GM12878 (cell line): ENCODE data around the gene PFDN4. TPM values are rescaled to one million over a fixed set of nuclear protein-coding genes. Genes with fewer than 3 reads are reported as not detected.

ENCODE experiments used
- ATAC-seq: fragments of 200-7000 bp; cut with Tn5 transposase; 3 replicates; pipeline ENCODE4 v1.9.1; 2020; ENCODE audit warnings: mild to moderate bottlenecking, moderate library complexity
- BruUV-seq: library from RNA; stranded (reverse); fragments of 400-500 nt; replicated peaks from 2 replicates; lab custom pipeline; 2021; lab: Mats Ljungman, UMichigan
- CTCF ChIA-PET: fragments of 300-600 bp; sonication (Branson Sonifier 250); formaldehyde crosslinking; extraction: SDS; loops from one replicate; lab custom pipeline; 2021; ENCODE audit warnings: inconsistent platforms; lab: Yijun Ruan, JAX
- POLR2A ChIA-PET: fragments of 350-600 bp; formaldehyde crosslinking; extraction: SDS; loops from one replicate; lab custom pipeline; 2021; ENCODE audit warnings: inconsistent platforms; lab: Charles Lee
- RAD21 ChIA-PET: fragments of 300-600 bp; sonication (Branson Sonifier 250); formaldehyde crosslinking; loops from one replicate; lab custom pipeline; 2023; ENCODE audit warnings: antibody characterized with exemption; ENCODE audit not compliant: unreplicated experiment; lab: Charles Lee
- SMC1A ChIA-PET: fragments of 300-600 bp; sonication (Branson Sonifier 250); formaldehyde crosslinking; loops from one replicate; lab custom pipeline; 2023; ENCODE audit not compliant: unreplicated experiment, uncharacterized antibody; lab: Charles Lee
- DNase-seq: peaks from one replicate; pipeline ENCODE4 v3.0.0-alpha.2; 2011; ENCODE audit warnings: low read depth, low spot score
- FAIRE-seq: peaks from 3 replicates; lab custom pipeline; 2011; peaks lifted over from hg19 to GRCh38; lab: Jason Lieb, UNC
- H2AFZ ChIP-seq: 2 replicates; pipeline ENCODE4 v1.6.0; 2011; ENCODE audit warnings: low read depth, low read length, control low read depth; ENCODE audit not compliant: control insufficient read depth
- H3K27ac ChIP-seq: 2 replicates; pipeline ENCODE4 v1.5.1; 2011; ENCODE audit warnings: control low read depth; ENCODE audit not compliant: control insufficient read depth, insufficient read depth
- H3K27me3 ChIP-seq, 2 experiments: replicated peaks in 1 of 2; 2 replicates each; pipeline versions ENCODE4 v1.6.0 to v1.6.1; 2011; ENCODE audit warnings: low read length in 1 of 2; ENCODE audit not compliant: control insufficient read depth in 2 of 2, insufficient read depth in 2 of 2
- H3K36me3 ChIP-seq, 2 experiments: 2 replicates each; pipeline ENCODE4 v1.5.1; 2011; ENCODE audit warnings: low read length in 1 of 2; ENCODE audit not compliant: control insufficient read depth in 2 of 2, insufficient read depth in 2 of 2
- H3K4me1 ChIP-seq: 2 replicates; pipeline ENCODE4 v1.6.1; 2011; ENCODE audit warnings: mild to moderate bottlenecking, low read length, moderate library complexity, mixed read lengths; ENCODE audit not compliant: control insufficient read depth, insufficient read depth
- H3K4me2 ChIP-seq: 2 replicates; pipeline ENCODE4 v1.6.0; 2011; ENCODE audit warnings: control low read depth; ENCODE audit not compliant: control insufficient read depth, insufficient read depth
- H3K4me3 ChIP-seq: fragments of 200-600 bp; sonication (generic); 2 replicates; pipeline ENCODE4 v1.5.1; 2016
- H3K79me2 ChIP-seq: 2 replicates; pipeline ENCODE4 v1.6.0; 2011; ENCODE audit warnings: low read length; ENCODE audit not compliant: control insufficient read depth, insufficient read depth
- H3K9ac ChIP-seq: 2 replicates; pipeline ENCODE4 v1.8.0; 2011; ENCODE audit warnings: low read length, control low read depth, mixed read lengths; ENCODE audit not compliant: control insufficient read depth, insufficient read depth
- H3K9me3 ChIP-seq: replicated peaks from 3 replicates; pipeline ENCODE4 v1.5.1; 2011; ENCODE audit warnings: mild to moderate bottlenecking, low read length; ENCODE audit not compliant: control insufficient read depth, insufficient read depth
- H4K20me1 ChIP-seq: 2 replicates; pipeline ENCODE4 v1.6.0; 2011; ENCODE audit not compliant: control insufficient read depth, insufficient read depth
- CUX1 ChIP-seq: IDR thresholded peaks from 2 replicates; pipeline ENCODE4 v1.6.1; 2012; ENCODE audit warnings: improper control_type of control experiment, low read depth, low read length; ENCODE audit not compliant: insufficient replicate concordance
- ETV6 ChIP-seq, 2 experiments: fragments of 450-650 bp in 1 of 2; IDR thresholded peaks in 1 of 2; conservative IDR thresholded peaks in 1 of 2; 2 replicates each; pipeline ENCODE4 v1.6.1; 2014; ENCODE audit warnings: antibody characterized with exemption in 1 of 2, borderline replicate concordance in 1 of 2, low read depth in 1 of 2, mild to moderate bottlenecking in 1 of 2, moderate library complexity in 1 of 2
- IKZF1 ChIP-seq: fragments of 450-650 bp; conservative IDR thresholded peaks from 2 replicates; pipeline ENCODE4 v1.6.1; 2017; ENCODE audit warnings: antibody characterized with exemption, mild to moderate bottlenecking
- SRF ChIP-seq, 2 experiments: IDR thresholded peaks; 2 replicates each; pipeline ENCODE4 v1.6.1; 2011; ENCODE audit warnings: low read depth in 2 of 2, low read length in 2 of 2, mild to moderate bottlenecking in 1 of 2, moderate library complexity in 1 of 2
- ZBED1 ChIP-seq: IDR thresholded peaks from 2 replicates; pipeline ENCODE4 v1.6.1; 2016; ENCODE audit warnings: borderline replicate concordance
- ZNF24 ChIP-seq: fragments of 450-650 bp; IDR thresholded peaks from 2 replicates; pipeline ENCODE4 v1.6.1; 2017; ENCODE audit warnings: antibody characterized with exemption, mild to moderate bottlenecking
- WGBS: methylation state at CpG from one replicate; pipeline ENCODE4 v1.1.6; 2016; ENCODE audit warnings: low lambda C conversion rate; ENCODE audit not compliant: insufficient replicate concordance, insufficient coverage; ENCODE audit errors: missing lambda C conversion rate; 5-methylcytosine and 5-hydroxymethylcytosine counted together
- in situ Hi-C: fragments of 300-500 bp; cut with MboI; formaldehyde crosslinking; loops from 9 replicates; pipeline ENCODE4 v1.14.3; 2018; ENCODE audit warnings: mixed read lengths
- intact Hi-C: fragments of 100-400 bp; cut with micrococcal nuclease; formaldehyde crosslinking; loops from one replicate; pipeline ENCODE4 v1.14.2; 2022; ENCODE audit not compliant: unreplicated experiment
- polyA plus RNA-seq, 11 experiments: library from polyadenylated mRNA; depleted of rRNA in 4 of 11; unstranded in 6 of 11; stranded (reverse) in 5 of 11; fragments of >200 nt; fragmentation: Nextera tagmentation in 4 of 11; fragmentation: Illumina TruSeq in 1 of 11; extraction: Ambion mirVana in 4 of 11; extraction: Trizol in 1 of 11; gene quantifications; 1 replicate in 1 of 11; 2 replicates in 10 of 11; pipeline versions ENCODE4 v1.2.1 to v1.2.3, GENCODE V29; 2011 to 2016; ENCODE audit warnings: inconsistent platforms in 2 of 11, missing spikeins in 2 of 11, low read depth in 1 of 11
- total RNA-seq, 4 experiments: library from RNA; depleted of rRNA in 3 of 4; stranded (reverse); fragments of >200 nt in 3 of 4; fragmentation: Illumina TruSeq in 1 of 4; extraction: Trizol in 1 of 4; gene quantifications; 2 replicates each; pipeline versions ENCODE4 v1.2.1 to v1.2.3, GENCODE V29; 2013 to 2021

Gene PFDN4
- total and polyA plus RNA-seq, 10 of the 15 experiments (the other 5 are each of a cell fraction or from before 2014, with no cell fraction given): 36.9 to 136 (median 82.8) TPM

- in situ Hi-C loops: no loop called here
These were observed 31.3 kb upstream of the PFDN4 start for GRCh38 chr20:54176610-54177009.

GRCh38 chr20:54177378-54177777, 30.5 kb upstream of the PFDN4 start:
- CTCF ChIA-PET: interaction anchor here (1.2 kb wide), 1 partner anchor 73 kb away, joined by 3 read pairs; no protein-coding TSS in a partner anchor
- SMC1A ChIA-PET: no interaction called here
- TF ChIP-seq CUX1 (no peak), ZNF24 (no peak), ETV6 (conservative IDR thresholded peaks at IDR 0.05 in 1 of 2, IDR thresholded peaks at IDR 0.05 in 1 of 2; ENCODE audit: borderline replicate concordance in 1 of 2, low read depth in 1 of 2) (peak in 1 of 2 experiments; percentile 12; a peak in 1 of 4 replicates), ZBED1 (no peak), SRF (IDR thresholded peaks at IDR 0.05; ENCODE audit: low read depth in 2 of 2, low read length in 2 of 2) (no peak)
- ATAC-seq (no peak), FAIRE-seq (no peak), DNase-seq (no peak)
- no TSS peak for BruUV-seq
- Histone ChIP-seq H3K36me3 (no peaks in the 10 kb centered on the region), H3K4me3 (no peak overlapping the region), H2AFZ (no peak overlapping the region), H3K27ac (no peak overlapping the region), H3K27me3 (peaks cover 10 to 17% of the 10 kb centered on the region in 2 experiments), H3K9me3 (no peaks in the 10 kb centered on the region), H3K9ac (no peak overlapping the region), H3K4me1 (no peaks in the 10 kb centered on the region; the same call in 1 of the 2 replicates), H3K79me2 (no peaks in the 10 kb centered on the region), H4K20me1 (no peaks in the 10 kb centered on the region), H3K4me2 (no peak overlapping the region)
- in situ Hi-C loops: no loop called here
- RAD21 ChIA-PET: no interaction called here
- 58% methylated on average over 6 of the region's 6 CpGs for WGBS
- intact Hi-C loops: no loop called here
- POLR2A ChIA-PET: no interaction called here

More at GRCh38 chr20:54176610-54177009, 31.3 kb upstream of the PFDN4 start:
- FAIRE-seq: no peak
- 68% methylated on average over 2 of the region's 2 CpGs for WGBS
- ChIA-PET RAD21 (no interaction called here), SMC1A (no interaction called here), CTCF (no interaction called here), POLR2A (no interaction called here)
- peaks cover 10 to 19% of the 10 kb centered on the region in 2 experiments for H3K27me3 ChIP-seq
- H3K4me1 ChIP-seq: no peaks in the 10 kb centered on the region; the same call in 1 of the 2 replicates
- TF ChIP-seq IKZF1 (no peak), ETV6 (conservative IDR thresholded peaks at IDR 0.05 in 1 of 2, IDR thresholded peaks at IDR 0.05 in 1 of 2; ENCODE audit: borderline replicate concordance in 1 of 2, low read depth in 1 of 2) (peak in 1 of 2 experiments; percentile 63; a peak in 1 of 4 replicates)
- H3K9ac ChIP-seq: no peak overlapping the region
- no peaks in the 10 kb centered on the region for H3K9me3 ChIP-seq
- no peak overlapping the region for H3K4me2 ChIP-seq
- DNase-seq: no peak
- H2AFZ ChIP-seq: no peak overlapping the region
- ATAC-seq: no peak
- no peaks in the 10 kb centered on the region for H4K20me1 ChIP-seq
- H3K4me3 ChIP-seq: no peak overlapping the region
- intact Hi-C loops: no loop called here
- H3K79me2 ChIP-seq: no peaks in the 10 kb centered on the region
- no peak overlapping the region for H3K27ac ChIP-seq
- BruUV-seq: no TSS peak
- no peaks in the 10 kb centered on the region for H3K36me3 ChIP-seq
